ENCODE measurements around the gene GSTA2.
"Not testable (repeated sequence)": the region's sequence is repeated elsewhere in the genome, so short reads cannot be mapped to it uniquely, and the experiment has no call there.

GSTA2 gene

DNA sequence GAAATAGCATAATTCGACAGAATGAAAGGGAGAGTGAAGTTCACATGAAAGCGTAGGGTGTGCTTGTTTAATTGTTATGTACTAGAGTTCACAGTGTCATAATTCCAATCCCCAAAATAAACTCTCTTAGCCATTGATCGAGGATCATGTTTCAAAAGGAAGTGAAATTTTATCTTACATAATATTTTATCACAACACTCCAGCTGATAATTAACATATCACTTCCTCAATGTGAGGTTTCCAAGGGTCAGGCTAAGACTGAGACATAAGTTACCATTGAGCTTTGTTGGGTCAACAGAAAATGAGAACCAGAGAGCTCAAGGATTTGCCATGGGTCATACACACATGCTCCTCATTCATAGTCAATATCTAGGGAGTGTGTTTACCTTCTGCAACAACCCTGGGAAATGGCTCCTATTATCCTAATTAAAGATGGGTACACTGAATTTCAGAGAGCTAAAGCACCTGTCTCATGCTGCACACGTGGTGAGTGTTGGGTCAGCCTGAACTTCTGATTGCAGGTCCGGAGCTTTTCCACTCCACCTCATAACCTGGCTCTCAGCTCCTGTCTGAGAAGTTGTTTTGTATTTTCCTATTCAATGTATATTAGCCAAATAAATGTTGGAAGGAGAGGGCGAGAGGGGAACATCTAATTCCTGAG is 3.0 kb downstream of the GSTA2 start:
- DNase-seq (ENCODE audit: low spot score), result no peak

DNA sequence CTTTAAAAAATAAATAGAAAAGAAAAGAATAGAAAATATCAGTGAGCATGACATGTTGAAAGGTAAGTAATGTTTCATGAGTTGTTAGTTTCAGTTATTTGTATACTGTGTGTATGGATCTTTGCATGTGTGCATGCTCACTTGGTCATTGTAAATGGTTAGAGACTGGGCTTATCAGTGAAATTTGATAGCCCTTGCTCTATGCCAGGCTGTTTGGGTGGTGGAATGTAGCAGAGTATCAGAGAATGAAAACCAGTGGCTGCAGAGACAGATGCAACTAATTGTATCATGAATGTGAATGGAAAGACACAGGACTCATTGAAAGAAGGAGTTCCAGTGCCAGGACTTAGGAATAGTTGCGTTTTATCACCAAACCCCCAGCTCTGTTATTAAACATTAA is 4.2 kb downstream of the GSTA2 start:
- DNase-seq (ENCODE audit: low spot score), result no peak

DNA sequence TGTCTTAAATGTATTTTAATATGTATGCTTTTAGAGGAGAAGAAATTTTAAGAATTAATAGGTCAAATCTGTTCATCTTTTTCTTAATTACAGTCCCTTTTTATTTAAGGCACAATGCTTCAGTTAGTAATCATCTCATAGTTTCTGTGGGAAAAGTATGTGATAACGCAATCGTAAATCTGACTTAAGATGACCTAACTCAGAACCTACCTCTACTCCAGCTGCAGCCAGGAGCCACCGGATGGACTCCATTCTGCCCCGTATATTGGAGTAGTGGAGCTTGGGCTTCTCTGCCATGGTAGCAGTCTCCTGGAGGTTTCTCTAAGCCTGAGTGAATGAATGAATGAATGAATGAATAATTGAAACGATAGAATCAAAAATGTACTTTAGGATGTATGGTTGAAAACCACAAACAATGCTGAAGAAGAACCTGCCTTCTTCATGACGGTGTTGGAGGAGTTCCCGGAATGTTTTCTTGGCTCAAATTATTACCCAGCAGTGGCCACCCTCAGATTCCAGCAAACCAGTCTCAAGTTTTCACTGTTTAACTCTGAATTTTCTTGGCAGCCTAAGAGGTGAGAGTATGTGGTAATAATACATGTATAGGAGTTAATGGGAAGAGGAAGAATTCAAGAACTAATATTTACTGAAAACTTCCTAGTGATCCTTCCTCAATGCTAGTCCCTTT is 5.5 kb downstream of the GSTA2 start:
- DNase-seq (ENCODE audit: low spot score), result not testable (repeated sequence)

DNA sequence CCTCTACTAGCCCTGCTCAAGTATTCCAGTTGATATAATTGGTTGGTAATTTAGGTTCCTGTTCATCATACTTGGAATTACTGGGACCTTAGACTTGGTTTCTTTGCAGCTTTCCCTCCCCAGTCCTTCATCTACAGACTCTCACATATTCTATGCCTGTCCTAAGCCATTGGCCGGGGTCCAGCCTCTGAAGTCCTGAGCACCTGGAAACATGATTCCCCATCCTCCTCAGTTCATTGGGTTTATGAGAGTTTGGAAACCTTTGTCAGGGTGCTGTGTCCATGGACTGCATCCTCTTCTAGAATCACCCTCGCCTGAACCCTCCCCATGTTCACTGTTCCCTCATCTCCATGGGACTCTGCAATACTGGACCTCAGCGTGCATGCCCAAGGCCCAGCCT is 8.8 kb downstream of the GSTA2 start:
- no peak for DNase-seq (ENCODE audit: low spot score)

DNA sequence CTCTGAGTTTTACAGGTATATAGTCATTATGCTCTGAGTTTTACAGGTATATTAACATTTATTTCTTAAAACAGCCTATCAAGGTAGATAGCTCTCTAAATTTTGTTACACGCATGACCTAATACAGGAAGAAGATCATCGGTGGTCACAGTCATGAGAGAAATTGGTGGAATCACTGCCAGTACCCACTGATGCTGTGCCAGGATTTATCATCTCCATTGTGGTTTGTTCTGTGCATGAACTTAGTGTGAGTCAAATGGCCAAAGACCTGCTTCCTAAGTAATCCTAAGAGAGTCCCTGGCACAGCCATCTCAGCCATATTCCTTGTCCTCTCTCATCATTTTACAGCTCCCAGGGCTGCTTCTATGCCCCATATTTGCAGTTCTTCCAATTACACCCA is 10.1 kb downstream of the GSTA2 start:
- not testable (repeated sequence) for DNase-seq (ENCODE audit: low spot score)

DNA sequence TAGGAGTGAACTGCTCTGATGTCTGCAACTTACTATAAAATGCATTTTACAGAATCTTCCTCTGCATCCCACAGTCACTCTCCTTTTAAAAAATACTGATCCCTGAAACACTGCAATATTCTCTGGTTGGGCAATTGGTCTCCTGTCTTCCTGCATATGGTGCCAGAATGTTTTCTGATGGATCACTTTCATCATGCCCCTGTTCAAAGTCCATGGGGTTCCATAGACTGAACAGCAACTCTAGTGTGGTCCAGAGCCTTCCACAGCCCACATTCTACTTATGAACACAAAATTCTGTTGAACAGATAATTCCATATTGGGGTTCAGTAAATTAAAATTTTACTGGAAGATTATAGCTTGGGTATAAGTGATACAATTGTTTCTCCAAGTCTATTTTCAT is 11.0 kb downstream of the GSTA2 start:
- DNase-seq (ENCODE audit: low spot score), result no peak

DNA sequence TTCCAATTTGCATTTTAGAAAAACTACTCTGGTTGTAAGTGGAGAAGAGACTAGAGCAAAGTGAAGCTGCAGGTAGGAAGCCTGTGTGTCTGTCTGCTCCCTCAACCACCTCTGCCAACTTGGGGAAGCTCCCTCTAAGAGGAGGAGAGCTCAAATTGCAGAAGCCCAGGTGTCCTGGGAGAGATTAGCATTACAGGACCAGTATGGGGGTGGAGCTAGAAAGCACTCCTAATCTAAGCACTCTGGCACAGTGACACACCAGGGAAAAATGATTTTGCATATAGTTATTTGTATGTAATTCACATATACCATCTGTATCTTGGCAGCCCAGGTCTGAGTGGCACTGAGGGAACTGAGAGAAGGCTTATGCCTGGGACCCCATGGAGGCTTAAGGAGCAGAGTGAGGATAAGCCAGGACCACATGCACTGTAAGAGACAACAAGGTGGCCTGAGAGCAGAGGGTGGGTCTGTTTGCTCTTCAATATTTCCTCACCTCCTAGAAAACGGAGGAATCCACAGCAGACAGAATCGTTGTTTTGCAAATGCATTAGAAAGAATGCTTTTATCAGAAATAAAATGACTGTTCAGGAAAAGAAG is 13.6 kb downstream of the GSTA2 start:
- DNase-seq (ENCODE audit: low spot score), result no peak

DNA sequence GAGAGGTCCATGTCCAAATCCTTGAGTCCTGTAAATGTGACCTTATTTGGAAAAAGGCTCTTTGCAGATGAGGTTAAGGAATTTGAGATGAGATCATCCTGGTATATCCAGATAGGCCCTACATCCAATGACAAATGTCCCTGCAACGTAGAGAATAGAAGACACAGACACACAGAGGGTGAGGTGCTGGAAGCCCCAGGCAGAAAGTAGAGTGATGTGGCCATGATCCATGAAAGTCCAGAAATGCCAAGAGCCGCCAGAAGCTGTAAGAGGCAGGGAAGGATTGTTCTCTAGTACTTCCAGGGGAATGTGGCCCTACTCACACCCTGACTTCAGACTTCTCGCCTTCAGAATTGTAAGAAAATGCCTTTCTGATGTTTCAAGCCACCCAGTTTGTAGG is 16.0 kb downstream of the GSTA2 start:
- not testable (repeated sequence) for DNase-seq (ENCODE audit: low spot score)

DNA sequence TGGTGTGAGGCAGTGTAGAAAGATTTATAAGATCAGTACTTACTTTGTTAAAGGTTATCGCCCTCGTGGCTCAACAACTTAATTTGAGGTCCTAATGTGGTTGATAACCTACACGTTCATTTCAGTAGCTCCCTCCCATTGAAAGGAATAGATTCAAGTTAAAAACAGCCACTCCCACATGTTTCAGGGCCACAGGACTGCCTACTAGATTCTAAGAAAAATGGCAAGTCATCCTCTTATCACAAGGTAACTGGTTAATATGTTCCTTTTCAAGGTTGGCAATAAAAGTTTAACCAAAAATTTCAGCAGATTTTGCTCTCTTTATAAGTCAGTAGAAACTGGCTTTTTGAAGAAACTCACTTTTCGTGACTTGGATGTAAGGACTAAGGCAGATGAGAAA is 17.1 kb downstream of the GSTA2 start:
- no peak for DNase-seq (ENCODE audit: low spot score)

DNA sequence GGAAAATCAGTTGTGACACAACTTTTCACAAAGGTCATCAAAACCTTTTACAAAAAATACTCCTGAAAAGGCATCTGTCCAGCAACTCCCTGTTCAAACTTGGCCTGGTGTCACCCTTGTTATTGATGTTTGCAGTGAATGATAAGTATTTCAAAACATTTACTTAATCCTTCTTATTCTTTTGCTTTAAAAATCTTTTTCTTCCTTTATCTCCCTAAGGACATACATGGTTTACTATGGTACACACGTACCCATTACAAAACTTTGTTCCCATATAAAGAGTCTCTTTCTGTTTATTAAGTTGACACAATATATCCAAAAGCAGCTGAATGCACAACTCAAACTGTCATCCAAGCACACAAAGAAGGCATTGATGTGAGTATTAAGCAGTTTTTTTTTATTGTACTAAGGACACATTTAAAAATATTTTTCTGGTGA is 17.5 kb downstream of the GSTA2 start:
- DNase-seq (ENCODE audit: low spot score), result no peak

DNA sequence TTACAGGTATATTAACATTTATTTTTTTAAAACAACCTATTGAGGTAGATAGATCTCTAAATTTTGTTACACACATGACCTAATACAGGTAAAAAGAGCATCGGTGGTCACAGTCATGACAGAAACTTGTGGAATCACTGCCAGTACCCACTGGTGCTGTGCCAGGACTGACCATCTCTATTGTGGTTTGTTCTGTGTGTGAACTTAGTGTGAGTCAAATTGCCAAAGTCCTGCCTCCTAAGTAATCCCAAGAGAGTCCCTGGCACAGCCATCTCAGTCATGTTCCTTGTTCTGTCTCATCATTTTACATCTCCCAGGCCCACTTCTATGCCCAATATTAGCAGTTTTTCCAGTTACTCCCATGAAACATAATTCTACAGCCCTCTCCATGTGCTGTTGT is 21.4 kb downstream of the GSTA2 start:
- DNase-seq (ENCODE audit: low spot score), result no peak

DNA sequence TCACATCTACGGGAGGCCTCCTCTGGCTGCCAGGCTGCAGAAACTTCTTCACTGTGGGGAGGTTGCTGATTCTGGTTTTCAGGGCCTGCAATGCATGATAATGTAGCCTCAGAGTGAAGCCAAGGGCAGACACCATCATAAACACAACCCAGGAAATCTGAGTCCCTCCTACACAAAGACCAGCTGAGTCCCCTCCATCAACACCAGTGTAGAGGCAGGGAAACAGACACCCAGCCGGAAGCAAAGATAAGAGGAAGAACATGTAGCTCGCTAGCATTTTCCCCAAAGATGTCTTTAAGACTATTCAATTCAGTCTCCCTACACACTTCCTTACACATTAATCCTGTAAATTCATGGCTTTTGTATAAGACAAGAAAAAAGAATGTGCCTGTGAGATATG is 23.6 kb downstream of the GSTA2 start:
- DNase-seq (ENCODE audit: low spot score), result no peak

DNA sequence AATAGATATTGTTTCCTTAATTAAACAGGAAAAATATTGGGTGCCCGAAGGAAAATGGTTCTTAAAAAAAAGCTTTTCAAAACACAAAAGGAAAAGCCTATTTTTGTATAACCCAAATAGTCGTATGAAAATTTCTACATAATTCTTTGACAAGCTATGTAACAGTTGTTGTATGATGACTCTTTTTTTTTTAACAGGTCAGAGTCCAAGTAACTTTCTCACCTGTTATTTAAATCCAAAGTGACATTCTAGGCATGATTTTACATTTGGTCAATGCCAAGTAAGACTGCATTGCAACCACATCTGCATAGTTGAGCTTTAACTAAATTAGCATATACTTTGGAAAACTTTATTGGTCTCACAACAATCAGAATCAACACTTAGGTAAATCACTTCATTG is 24.1 kb downstream of the GSTA2 start:
- DNase-seq (ENCODE audit: low spot score), result no peak

DNA sequence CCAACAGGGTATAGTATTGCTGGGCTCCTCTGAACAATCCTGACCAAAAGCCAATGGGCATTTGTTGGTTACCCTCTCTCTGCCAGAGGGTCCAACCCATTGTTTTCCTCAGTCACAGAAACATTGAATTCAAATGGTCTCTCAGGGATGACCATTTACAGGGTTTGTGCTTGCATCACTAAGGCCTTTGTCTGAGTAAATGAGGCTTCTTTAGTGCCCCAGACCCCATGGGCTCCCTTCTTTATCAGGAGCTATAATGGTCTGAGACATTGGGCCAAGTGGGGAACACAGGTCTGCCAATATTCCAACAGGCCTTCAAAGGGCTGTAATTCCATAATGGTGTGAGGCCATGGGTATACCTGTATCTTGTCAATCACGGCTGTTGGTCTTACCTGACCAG is 27.1 kb downstream of the GSTA2 start:
- DNase-seq (ENCODE audit: low spot score), result no peak

DNA sequence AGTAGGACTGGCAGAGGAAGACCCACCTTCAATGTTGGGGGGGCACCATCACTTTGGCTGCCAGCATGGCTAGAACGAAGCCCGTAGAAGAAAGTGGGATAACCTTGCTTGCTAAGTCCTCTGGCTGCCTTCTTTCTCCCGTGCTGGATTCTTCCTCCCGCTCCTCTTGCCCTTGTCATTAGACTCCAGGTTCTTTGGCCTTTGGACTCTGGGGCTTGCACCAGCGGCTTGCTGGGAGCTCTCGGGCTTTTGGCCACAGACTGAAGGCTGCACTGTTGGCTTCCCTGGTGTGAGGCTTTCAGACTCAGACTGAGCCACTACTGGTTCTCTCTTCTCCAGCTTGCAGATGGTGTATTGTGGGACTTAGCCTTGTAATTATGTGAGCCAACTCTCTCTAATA is 28.2 kb downstream of the GSTA2 start:
- no peak for DNase-seq (ENCODE audit: low spot score)

DNA sequence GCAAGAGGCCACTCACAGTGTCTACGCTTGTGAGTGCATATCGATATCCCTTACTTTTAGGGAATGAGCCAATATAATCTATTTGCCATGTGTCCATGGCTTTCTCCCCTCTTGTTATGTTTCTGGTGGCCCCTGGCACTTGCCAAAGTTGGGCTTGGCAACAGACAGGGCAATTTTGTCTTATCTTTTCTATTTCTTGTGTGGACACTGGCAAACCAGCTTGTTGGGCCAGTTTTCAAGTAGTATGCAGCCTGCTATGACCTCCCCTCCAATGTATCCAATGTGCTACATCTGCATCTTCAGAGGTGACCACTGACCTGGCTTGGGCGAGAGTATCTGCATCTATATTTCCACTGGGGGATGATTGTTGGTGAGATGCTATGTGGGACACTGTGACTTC is 29.2 kb downstream of the GSTA2 start:
- DNase-seq (ENCODE audit: low spot score), result no peak

DNA sequence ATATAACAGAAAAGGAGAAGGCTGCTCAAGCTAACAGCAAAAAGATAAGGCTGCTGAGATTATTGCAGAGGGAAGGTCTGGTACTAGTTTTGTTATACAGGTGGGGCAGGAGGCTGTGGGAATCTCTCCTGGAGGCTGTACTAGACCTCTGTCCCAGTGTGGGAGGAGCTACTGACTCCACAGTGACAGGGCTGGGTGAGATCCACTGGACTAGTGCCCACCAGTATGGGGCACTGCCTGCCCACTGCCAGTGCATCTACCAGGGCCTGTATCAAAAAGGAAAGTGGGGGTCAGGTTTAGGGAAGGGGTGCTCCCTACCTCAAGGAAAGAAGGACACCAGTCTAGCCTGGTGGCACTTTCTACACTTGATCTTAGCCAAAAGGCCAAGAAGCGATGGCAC is 30.1 kb downstream of the GSTA2 start:
- DNase-seq (ENCODE audit: low spot score), result no peak

DNA sequence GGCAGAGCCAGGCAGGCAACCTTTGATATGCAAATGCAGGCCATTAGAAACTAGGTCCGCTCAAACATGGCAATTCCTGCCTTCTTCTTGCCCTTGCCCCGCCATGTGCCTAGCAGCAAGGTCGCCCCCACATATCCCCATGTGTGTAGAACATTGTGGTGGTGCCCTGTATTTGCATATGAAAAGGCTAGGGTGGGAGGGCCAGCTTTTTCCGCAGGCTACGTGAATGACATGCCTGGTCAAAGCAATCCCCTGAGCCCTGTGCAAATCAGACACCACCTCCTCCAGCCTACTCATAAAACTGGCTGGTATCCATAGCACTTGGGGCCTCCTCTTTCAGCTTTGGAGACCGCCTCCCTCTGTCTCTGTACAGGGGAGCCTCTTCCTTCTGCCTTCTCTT is 31.6 kb downstream of the GSTA2 start:
- no peak for DNase-seq (ENCODE audit: low spot score)

DNA sequence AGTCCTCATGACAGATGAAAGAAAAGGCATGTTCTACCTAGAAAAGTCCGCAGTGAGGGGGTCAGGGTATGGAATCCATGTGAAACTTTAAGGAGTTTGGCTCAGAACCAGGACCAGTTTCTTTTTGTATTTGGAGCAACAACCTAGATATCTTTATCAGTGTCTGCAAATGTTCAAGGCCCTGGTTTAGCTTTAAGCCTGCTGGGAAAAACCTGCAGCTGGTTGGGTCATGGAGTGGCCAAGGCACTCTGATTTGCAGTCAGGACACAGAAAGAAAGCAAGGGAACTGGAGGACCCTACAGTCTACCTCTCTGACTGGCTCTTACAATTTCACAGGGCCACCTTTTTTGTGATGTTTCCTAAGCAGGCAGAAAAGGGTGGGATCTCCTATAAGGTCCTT is 33.7 kb downstream of the GSTA2 start:
- no peak for DNase-seq (ENCODE audit: low spot score)

DNA sequence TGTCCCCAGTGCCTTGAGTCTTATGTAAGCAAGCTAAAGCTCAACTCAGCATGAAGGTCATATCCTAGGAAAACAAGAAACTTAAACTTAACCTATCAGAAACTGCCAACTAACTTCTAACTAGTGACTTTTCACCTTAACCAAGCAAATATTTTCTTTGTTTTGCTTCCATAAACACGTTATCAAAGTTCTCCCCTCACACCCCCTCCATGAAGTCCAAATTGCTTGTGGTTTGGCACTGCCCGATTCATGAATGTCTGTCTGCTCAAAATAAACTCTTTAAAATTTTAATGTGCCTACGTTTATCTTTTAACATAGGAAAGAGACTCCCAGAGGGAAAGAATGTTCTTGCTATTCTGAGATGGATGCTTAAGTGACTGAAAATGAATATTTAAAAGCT is 34.9 kb downstream of the GSTA2 start:
- no peak for DNase-seq (ENCODE audit: low spot score)

DNA sequence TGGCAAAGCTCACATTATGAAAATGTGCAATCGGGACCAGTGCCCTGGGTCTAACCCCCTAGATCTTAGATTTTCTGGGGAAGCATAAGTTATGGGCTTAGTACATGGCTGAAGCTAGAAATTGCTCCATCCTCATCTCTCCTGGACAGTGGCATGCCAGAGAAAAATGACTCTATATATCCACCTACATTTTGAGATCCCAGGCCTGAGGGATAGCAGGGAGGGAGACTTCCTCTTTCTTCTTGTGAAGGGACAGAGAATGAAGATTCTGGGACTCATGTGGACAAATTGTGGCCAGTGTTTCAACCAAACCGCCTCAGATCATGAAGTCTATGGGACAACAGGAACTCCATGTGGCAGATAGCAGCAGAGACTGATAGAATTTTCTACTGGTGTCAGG is 35.4 kb downstream of the GSTA2 start:
- DNase-seq (ENCODE audit: low spot score), result no peak

DNA sequence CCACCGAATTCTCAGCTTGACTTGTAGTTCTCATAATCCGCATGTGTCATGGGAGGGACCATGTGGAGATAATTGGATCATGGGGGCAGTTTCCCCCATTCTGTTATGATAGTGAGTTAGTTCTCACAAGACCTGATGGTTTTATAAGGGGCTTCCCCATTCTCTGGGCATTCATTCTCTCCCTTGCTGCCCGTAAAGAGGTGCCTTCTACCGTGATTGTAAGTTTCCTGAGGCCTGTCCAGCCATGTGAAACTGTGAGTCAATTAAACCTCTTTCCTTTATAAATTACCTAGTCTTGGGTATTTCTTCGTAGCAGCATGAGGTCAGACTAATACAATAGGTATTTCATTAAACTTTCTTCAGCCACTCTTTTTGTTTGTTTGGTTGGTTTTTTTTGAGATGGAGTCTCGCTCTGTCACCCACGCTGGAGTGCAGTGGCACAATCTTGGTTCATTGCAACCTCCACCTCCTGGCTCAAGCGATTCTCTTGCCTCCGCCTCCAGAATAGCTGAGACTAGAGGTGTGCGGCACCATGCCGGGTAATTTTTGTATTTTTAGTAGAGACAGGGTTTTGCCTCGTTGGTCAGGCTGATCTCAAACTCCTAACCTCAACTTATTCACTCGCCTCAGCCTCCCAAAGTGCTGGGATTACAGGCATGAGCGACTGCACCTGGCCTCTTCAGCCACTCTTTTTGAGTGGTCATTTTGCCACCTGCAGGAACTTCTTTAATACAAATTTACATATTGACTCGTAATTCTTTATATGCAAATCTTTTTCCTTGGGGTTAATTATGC is 36.3 kb downstream of the GSTA2 start:
- no peak for DNase-seq (ENCODE audit: low spot score)

DNA sequence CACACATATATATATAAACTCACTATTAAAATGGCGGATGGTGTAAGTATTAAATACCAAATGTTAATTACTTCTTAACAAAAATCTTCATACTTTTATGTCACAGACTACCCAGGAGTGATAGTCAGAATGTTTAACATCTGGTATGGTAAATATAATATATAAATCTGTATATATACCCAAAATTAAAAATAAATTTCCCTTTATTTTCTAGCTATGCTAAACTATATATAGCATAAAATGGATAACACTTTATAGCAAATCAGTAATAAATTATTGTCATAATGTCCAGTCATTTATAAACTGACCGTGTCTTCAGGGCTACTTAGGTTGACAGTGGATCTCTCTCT is 37.1 kb downstream of the GSTA2 start:
- DNase-seq (ENCODE audit: low spot score), result no peak
